ENCODE results near the gene CPNE4. TPM values are rescaled to one million over a fixed set of nuclear protein-coding genes. Genes with fewer than 3 reads are reported as not detected.

The CPNE4 gene
- total RNA-seq, 2 donors from 2014 or later: 0.16 TPM; not detected in 1

GRCh38 chr3:131750256-131750655, 284.6 kb downstream of the CPNE4 start:
- intact Hi-C loops (cut with DNase I): no loop called here
- no peak overlapping the region for H3K27ac ChIP-seq
- DNase-seq: no peak
- no peaks in the 10 kb centered on the region for H3K4me1 ChIP-seq
- H3K9me3 ChIP-seq: no peaks in the 10 kb centered on the region
- no peaks in the 10 kb centered on the region for H3K36me3 ChIP-seq
- no peaks in the 10 kb centered on the region for H3K27me3 ChIP-seq
- no peak for TF ChIP-seq CTCF (IDR thresholded peaks at IDR 0.05)
- no peak overlapping the region for H3K9ac ChIP-seq (ENCODE audit: low read depth in 2 of 2, low read length in 2 of 2)
- no peak overlapping the region for H3K4me3 ChIP-seq

- Histone ChIP-seq H3K9ac (ENCODE audit: low read depth in 2 of 2, low read length in 2 of 2) (no peak overlapping the region), H3K9me3 (no peaks in the 10 kb centered on the region), H3K4me1 (no peaks in the 10 kb centered on the region), H3K4me3 (no peak overlapping the region), H3K36me3 (no peaks in the 10 kb centered on the region), H3K27me3 (no peaks in the 10 kb centered on the region), H3K27ac (no peak overlapping the region)
- no peak for TF ChIP-seq CTCF (IDR thresholded peaks at IDR 0.05)
- intact Hi-C loops (cut with DNase I): no loop called here
- DNase-seq: no peak
Measured at GRCh38 chr3:131749826-131750225, 285.0 kb downstream of the CPNE4 start.

GRCh38 chr3:131747466-131747865, 287.3 kb downstream of the CPNE4 start:
- Histone ChIP-seq H3K27me3 (no peaks in the 10 kb centered on the region), H3K36me3 (no peaks in the 10 kb centered on the region), H3K9me3 (no peaks in the 10 kb centered on the region), H3K9ac (ENCODE audit: low read depth in 2 of 2, low read length in 2 of 2) (no peak overlapping the region), H3K4me3 (no peak overlapping the region), H3K27ac (no peak overlapping the region), H3K4me1 (no peaks in the 10 kb centered on the region)
- intact Hi-C loops (cut with DNase I): no loop called here
- no peak for DNase-seq
- no peak for TF ChIP-seq CTCF (IDR thresholded peaks at IDR 0.05)

- Histone ChIP-seq H3K4me3 (no peak overlapping the region), H3K4me1 (no peaks in the 10 kb centered on the region), H3K9ac (ENCODE audit: low read depth in 2 of 2, low read length in 2 of 2) (no peak overlapping the region), H3K27me3 (no peaks in the 10 kb centered on the region), H3K36me3 (no peaks in the 10 kb centered on the region), H3K9me3 (no peaks in the 10 kb centered on the region), H3K27ac (no peak overlapping the region)
- no peak for TF ChIP-seq CTCF (IDR thresholded peaks at IDR 0.05)
- no peak for DNase-seq
- intact Hi-C loops (cut with DNase I): no loop called here
Measured at GRCh38 chr3:131744765-131745164, 290.0 kb downstream of the CPNE4 start.

GRCh38 chr3:131743126-131743525, 291.7 kb downstream of the CPNE4 start:
- intact Hi-C loops (cut with DNase I): no loop called here
- DNase-seq: no peak
- Histone ChIP-seq H3K4me1 (no peaks in the 10 kb centered on the region), H3K9me3 (no peaks in the 10 kb centered on the region), H3K27ac (no peak overlapping the region), H3K36me3 (no peaks in the 10 kb centered on the region), H3K27me3 (no peaks in the 10 kb centered on the region), H3K9ac (ENCODE audit: low read depth in 2 of 2, low read length in 2 of 2) (no peak overlapping the region), H3K4me3 (no peak overlapping the region)
- no peak for TF ChIP-seq CTCF (IDR thresholded peaks at IDR 0.05)

- Histone ChIP-seq H3K36me3 (no peaks in the 10 kb centered on the region), H3K27ac (no peak overlapping the region), H3K4me3 (no peak overlapping the region), H3K9ac (ENCODE audit: low read depth in 2 of 2, low read length in 2 of 2) (no peak overlapping the region), H3K4me1 (no peaks in the 10 kb centered on the region), H3K27me3 (no peaks in the 10 kb centered on the region), H3K9me3 (no peaks in the 10 kb centered on the region)
- no peak for DNase-seq
- intact Hi-C loops (cut with DNase I): no loop called here
- no peak for TF ChIP-seq CTCF (IDR thresholded peaks at IDR 0.05)
Measured at GRCh38 chr3:131739211-131739610, 295.6 kb downstream of the CPNE4 start.
